ENCODE measurements around the gene PNMA6E.
A peak's percentile ranks its signal among the peaks of the same experiment; 100 is the strongest.

Gene PNMA6E

DNA sequence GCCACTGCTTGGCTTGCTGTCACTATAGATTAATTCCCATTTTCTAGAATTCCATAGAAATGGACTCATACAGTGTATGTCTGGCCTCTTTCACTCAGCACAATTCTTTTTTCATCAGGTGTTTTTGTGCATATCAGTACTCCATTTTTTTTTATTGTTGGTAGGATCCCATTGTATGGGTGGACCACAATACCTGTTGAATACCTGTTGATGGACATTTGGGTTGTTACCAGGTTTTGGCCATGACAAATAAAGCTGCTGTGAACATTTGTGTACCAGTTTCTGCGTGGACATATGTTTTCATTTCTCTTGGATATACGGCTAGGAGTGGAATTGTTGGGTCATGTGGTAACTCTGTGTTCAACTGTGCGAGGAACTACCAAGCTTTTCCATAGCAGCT, 25.1 kb upstream of the PNMA6E start:
- Histone ChIP-seq H3K9me3 (ENCODE audit: low read depth, low read length) (no peaks in the 10 kb centered on the region), H3K4me3 (no peak overlapping the region), H3K36me3 (ENCODE audit: insufficient read depth, low read length) (no peaks in the 10 kb centered on the region), H3K27ac (no peak overlapping the region), H3K9ac (ENCODE audit: insufficient read length) (no peak overlapping the region)
- TF ChIP-seq EZH2 (IDR thresholded peaks at IDR 0.05) (no peak), POLR2AphosphoS5 (IDR thresholded peaks at IDR 0.05; ENCODE audit: borderline replicate concordance, low read depth, low read length) (no peak), FOXP2 (optimal IDR thresholded peaks at IDR 0.05; ENCODE audit: control extremely low read depth, extremely low read length, insufficient read depth) (no peak)
- no peak for DNase-seq (ENCODE audit: low read depth, low spot score)

DNA sequence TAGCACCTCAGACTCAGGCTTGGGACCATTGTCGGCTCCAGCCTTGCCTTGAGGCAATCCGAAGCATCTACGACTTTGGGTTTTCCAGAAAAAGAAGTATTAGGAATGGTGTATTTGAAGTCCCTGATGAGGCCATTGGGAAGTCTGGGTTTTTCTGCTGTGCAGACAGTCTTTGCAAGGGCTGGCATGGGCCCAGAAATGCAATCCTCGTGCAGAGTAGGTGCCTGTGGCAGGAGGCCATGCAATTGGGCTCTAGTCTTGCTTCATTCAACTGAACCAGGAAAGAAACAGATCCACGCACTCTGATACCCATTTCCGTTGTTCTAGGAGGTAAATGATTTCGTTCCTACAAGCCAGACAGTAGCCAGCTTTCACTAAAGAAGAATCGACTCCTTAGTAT, 22.5 kb upstream of the PNMA6E start:
- no peaks in the 10 kb centered on the region for H3K9me3 ChIP-seq (ENCODE audit: low read depth, low read length)
- TF ChIP-seq FOXP2 (optimal IDR thresholded peaks at IDR 0.05; ENCODE audit: control extremely low read depth, extremely low read length, insufficient read depth) (no peak), POLR2AphosphoS5 (IDR thresholded peaks at IDR 0.05; ENCODE audit: borderline replicate concordance, low read depth, low read length) (no peak), EZH2 (IDR thresholded peaks at IDR 0.05) (no peak)
- H3K9ac ChIP-seq (ENCODE audit: insufficient read length) = no peak overlapping the region
- DNase-seq (ENCODE audit: low read depth, low spot score) = no peak
- H3K4me3 ChIP-seq = no peak overlapping the region
- peaks cover 3% of the 10 kb centered on the region; the same call in 1 of the 2 replicates for H3K36me3 ChIP-seq (ENCODE audit: insufficient read depth, low read length)
- peak overlapping the region; percentile 83 for H3K27ac ChIP-seq

DNA sequence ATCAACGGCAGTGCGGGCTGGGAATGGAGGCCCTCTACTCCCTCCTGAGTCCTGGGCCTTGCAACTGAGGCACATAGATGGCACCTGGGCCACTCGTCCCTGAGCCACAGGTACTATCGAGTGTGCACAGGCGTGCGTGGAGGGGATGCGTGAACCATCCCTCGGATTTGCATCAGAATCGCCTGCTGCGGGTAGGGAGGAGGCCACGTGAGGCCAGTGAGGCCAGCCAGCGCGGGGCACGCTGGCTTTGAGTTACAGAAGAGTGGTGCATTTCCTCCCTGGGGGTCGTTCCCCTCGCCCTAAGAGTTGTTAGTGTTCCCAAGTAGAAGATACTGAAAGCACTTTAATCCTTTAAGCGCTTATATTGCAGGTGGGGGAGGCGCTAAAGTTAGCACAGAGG, 20.7 kb upstream of the PNMA6E start:
- DNase-seq (ENCODE audit: low read depth, low spot score) = no peak
- TF ChIP-seq FOXP2 (optimal IDR thresholded peaks at IDR 0.05; ENCODE audit: control extremely low read depth, extremely low read length, insufficient read depth) (no peak), EZH2 (IDR thresholded peaks at IDR 0.05) (no peak), POLR2AphosphoS5 (IDR thresholded peaks at IDR 0.05; ENCODE audit: borderline replicate concordance, low read depth, low read length) (no peak)
- Histone ChIP-seq H3K4me3 (no peak overlapping the region), H3K27ac (no peak overlapping the region), H3K9me3 (ENCODE audit: low read depth, low read length) (no peaks in the 10 kb centered on the region), H3K9ac (ENCODE audit: insufficient read length) (no peak overlapping the region), H3K36me3 (ENCODE audit: insufficient read depth, low read length) (peaks cover 3% of the 10 kb centered on the region; the same call in 1 of the 2 replicates)

DNA sequence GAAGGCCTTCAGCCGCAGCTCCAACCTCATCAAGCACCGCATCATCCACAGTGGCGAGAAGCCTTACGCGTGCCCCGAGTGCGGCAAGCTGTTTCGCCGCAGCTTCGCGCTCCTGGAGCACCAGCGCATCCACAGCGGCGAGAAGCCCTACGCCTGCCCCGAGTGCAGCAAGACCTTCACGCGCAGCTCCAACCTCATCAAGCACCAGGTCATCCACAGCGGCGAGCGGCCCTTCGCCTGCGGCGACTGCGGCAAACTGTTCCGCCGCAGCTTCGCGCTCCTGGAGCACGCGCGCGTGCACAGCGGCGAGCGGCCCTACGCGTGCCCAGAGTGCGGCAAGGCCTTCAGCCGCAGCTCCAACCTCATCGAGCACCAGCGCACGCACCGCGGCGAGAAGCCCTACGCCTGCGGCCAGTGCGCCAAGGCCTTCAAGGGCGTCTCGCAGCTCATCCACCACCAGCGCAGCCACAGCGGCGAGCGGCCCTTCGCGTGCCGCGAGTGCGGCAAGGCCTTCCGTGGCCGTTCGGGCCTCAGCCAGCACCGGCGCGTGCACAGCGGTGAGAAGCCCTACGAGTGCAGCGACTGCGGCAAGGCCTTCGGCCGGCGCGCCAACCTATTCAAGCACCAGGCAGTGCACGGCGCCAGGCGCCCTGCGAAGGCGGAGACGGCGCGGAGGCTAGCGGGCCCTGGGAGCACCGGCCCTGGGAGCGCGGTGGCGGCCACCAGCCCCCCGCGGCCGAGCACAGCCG, 19.9 kb upstream of the PNMA6E start:
- no peak for DNase-seq (ENCODE audit: low read depth, low spot score)
- no peaks in the 10 kb centered on the region for H3K9me3 ChIP-seq (ENCODE audit: low read depth, low read length)
- peaks cover 3% of the 10 kb centered on the region; the same call in 1 of the 2 replicates for H3K36me3 ChIP-seq (ENCODE audit: insufficient read depth, low read length)
- H3K4me3 ChIP-seq = no peak overlapping the region
- no peak for TF ChIP-seq FOXP2 (optimal IDR thresholded peaks at IDR 0.05; ENCODE audit: control extremely low read depth, extremely low read length, insufficient read depth)
- TF ChIP-seq POLR2AphosphoS5 (IDR thresholded peaks at IDR 0.05; ENCODE audit: borderline replicate concordance, low read depth, low read length) = no peak
- no peak for TF ChIP-seq EZH2 (IDR thresholded peaks at IDR 0.05)
- no peak overlapping the region for H3K27ac ChIP-seq
- H3K9ac ChIP-seq (ENCODE audit: insufficient read length) = no peak overlapping the region

DNA sequence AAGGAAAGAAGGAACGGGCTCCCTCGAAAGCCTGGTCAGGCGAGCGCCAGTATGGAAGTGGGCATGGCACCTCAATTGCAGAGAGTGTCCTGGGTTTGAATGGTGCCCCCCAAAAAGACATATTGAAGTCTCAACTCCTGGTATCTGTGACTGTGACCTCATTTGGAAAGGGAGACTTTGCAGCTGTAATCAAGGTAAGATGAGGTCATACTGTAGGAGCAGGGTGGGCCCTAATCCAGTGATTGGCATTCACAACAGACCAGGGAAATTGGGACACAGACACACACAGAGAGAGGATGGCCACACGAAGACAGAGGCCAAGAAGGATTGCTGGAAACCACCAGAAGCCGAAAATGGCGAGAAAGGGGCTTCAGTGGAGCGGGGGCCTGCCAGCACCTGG, 16.5 kb upstream of the PNMA6E start:
- Histone ChIP-seq H3K36me3 (ENCODE audit: insufficient read depth, low read length) (peaks cover 3% of the 10 kb centered on the region; the same call in 1 of the 2 replicates), H3K9ac (ENCODE audit: insufficient read length) (no peak overlapping the region)
- no peak for TF ChIP-seq EZH2 (IDR thresholded peaks at IDR 0.05)

DNA sequence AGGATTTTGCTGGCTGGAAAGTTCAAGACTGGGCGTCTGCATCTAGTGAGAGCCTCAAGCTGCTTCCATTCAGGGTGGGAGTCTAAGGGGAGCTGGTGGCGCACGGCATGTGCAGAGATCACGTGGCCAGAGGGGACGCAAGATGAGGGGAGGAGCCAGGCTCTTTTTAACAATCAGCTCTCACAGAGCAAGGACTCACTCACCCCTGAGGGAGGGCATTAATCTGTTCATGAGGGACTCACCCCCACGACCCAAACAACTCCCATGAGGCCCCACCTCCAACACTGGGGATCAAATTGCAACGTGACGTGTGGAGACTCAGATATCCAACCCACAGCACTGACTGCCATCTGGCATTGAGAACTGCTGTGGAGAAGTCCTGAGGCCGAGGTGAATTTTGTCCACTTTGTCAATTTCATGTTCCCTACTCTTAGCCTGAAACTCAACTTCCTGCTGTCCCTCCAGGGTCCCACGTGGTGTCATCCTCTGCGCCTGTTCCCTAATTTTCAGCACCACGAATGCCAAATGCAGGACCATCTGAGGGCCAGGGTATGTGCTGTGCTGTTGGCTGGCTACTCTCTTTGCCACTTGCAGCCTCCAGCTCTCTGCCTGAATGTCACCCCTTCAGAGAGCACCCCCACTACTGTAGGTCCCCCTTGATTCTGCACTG, 15.8 kb upstream of the PNMA6E start:
- Histone ChIP-seq H3K9me3 (ENCODE audit: low read depth, low read length) (no peaks in the 10 kb centered on the region), H3K9ac (ENCODE audit: insufficient read length) (no peak overlapping the region), H3K27ac (no peak overlapping the region), H3K36me3 (ENCODE audit: insufficient read depth, low read length) (peaks cover 3% of the 10 kb centered on the region; the same call in 1 of the 2 replicates), H3K4me3 (no peak overlapping the region)
- TF ChIP-seq POLR2AphosphoS5 (IDR thresholded peaks at IDR 0.05; ENCODE audit: borderline replicate concordance, low read depth, low read length) (no peak), FOXP2 (optimal IDR thresholded peaks at IDR 0.05; ENCODE audit: control extremely low read depth, extremely low read length, insufficient read depth) (no peak), EZH2 (IDR thresholded peaks at IDR 0.05) (no peak)
- no peak for DNase-seq (ENCODE audit: low read depth, low spot score)

More for the DNA sequence above, 16.5 kb upstream of the PNMA6E start:
- H3K9me3 ChIP-seq (ENCODE audit: low read depth, low read length) = no peaks in the 10 kb centered on the region
- H3K27ac ChIP-seq = no peak overlapping the region
- no peak overlapping the region for H3K4me3 ChIP-seq
- no peak for DNase-seq (ENCODE audit: low read depth, low spot score)

DNA sequence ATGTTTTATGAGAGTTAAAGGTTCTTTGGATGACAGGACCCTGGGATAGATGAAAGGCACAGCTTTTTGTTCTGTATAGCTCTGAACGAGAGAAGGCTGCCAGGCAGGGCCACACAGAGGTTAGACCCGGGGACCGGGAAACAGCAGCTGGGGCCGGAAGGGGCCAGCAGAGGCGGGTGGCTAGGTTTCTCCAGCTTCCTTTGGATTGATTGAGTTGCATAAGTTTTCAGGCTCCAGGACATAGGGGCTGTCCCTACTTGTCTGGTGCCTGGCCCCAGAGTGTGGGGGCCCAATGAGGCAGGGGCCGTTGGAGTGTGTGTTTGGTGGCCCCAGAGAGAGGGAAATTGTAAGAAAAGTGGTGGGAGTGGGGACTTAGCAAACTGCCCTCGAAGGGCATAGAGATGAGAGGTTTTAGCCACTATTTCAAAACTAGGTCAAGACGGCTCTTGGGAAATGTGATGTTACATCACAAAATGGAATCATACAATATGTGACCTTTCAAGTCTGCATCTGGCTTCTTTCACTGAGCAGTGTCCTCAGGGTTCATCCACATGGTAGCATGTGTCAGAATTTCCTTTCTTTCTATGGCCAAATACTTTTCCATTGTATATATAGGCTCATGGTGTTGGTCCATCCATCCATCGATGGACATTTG, 13.8 kb upstream of the PNMA6E start:
- Histone ChIP-seq H3K9me3 (ENCODE audit: low read depth, low read length) (no peaks in the 10 kb centered on the region), H3K9ac (ENCODE audit: insufficient read length) (no peak overlapping the region), H3K27ac (no peak overlapping the region), H3K36me3 (ENCODE audit: insufficient read depth, low read length) (peaks cover 3% of the 10 kb centered on the region; the same call in 1 of the 2 replicates), H3K4me3 (no peak overlapping the region)
- TF ChIP-seq EZH2 (IDR thresholded peaks at IDR 0.05) (no peak), FOXP2 (optimal IDR thresholded peaks at IDR 0.05; ENCODE audit: control extremely low read depth, extremely low read length, insufficient read depth) (no peak), POLR2AphosphoS5 (IDR thresholded peaks at IDR 0.05; ENCODE audit: borderline replicate concordance, low read depth, low read length) (no peak)
- DNase-seq (ENCODE audit: low read depth, low spot score) = no peak

DNA sequence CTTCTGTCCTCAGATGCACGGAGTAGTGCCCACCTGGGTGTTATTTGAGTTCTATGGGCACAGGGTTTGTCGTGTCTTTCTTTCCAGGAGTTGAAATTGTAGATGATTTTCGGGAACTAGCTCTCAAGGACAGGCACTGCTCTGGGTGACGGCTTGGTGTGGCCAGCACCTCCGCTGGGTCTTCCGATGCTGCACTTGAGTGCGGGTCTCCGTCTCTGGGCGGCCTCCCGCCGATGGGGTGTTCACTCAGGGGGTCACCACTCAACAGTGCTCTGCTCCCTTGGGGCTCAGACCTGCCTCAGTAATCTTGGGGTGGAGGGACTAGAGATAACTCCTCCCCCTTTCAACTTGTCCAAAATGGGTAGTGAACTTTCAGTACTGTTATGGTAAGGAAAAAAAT, 12.6 kb upstream of the PNMA6E start:
- Histone ChIP-seq H3K9ac (ENCODE audit: insufficient read length) (no peak overlapping the region), H3K36me3 (ENCODE audit: insufficient read depth, low read length) (peaks cover 1% of the 10 kb centered on the region; the same call in 1 of the 2 replicates), H3K9me3 (ENCODE audit: low read depth, low read length) (no peaks in the 10 kb centered on the region), H3K27ac (no peak overlapping the region), H3K4me3 (no peak overlapping the region)
- DNase-seq (ENCODE audit: low read depth, low spot score) = no peak
- TF ChIP-seq EZH2 (IDR thresholded peaks at IDR 0.05) (no peak), FOXP2 (optimal IDR thresholded peaks at IDR 0.05; ENCODE audit: control extremely low read depth, extremely low read length, insufficient read depth) (no peak), POLR2AphosphoS5 (IDR thresholded peaks at IDR 0.05; ENCODE audit: borderline replicate concordance, low read depth, low read length) (no peak)

All from SK-N-MC (cell line).